Measurements from ENCODE around the gene ADAMTS1. TPM values are rescaled to one million over a fixed set of nuclear protein-coding genes. Genes with fewer than 3 reads are reported as not detected.
A peak's percentile ranks its signal among the peaks of the same experiment; 100 is the strongest.

The ADAMTS1 gene
- total and polyA plus RNA-seq, 2 experiments from 2014 or later, result 166 to 211 TPM

DNA sequence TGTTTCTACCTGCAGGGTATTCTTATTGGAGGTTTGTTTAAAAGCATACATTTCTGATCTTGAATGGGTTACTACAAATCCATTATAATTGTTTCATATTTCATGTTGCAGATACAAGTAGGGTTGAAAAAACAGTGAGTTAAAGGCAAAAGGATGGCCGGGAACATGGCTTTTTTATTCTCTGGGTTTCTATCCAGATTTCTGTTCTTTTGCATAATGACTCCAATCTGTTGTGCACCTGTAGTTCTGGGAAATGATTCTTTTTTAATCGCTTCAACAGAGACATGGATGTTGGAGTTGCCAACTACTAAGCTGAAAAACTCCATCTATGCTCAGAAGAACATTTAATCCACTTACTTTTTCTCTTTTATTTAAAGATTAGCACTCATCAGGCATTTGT, 2.7 kb upstream of the ADAMTS1 start:
- no peak for TF ChIP-seq EZH2 (IDR thresholded peaks at IDR 0.05; ENCODE audit: insufficient read depth, poor library complexity, severe bottlenecking)
- TF ChIP-seq EZH2phosphoT487 (IDR thresholded peaks at IDR 0.05; ENCODE audit: insufficient read depth, low read depth), result no peak
- H3K79me2 ChIP-seq (ENCODE audit: insufficient read depth), result peaks cover 19% of the 10 kb centered on the region
- H3K4me2 ChIP-seq (ENCODE audit: unreplicated experiment), result no peak overlapping the region
- H3F3A ChIP-seq (ENCODE audit: insufficient read depth), result peaks cover 35% of the 10 kb centered on the region
- no peak overlapping the region for H3K9ac ChIP-seq
- in situ Hi-C loops (cut with MboI), result loop anchor here (10.0 kb wide), 1 partner anchor 857 kb away; no protein-coding TSS in a partner anchor
- no peaks in the 10 kb centered on the region for H3K27me3 ChIP-seq (replicated peaks; ENCODE audit: insufficient read depth)
- no peak overlapping the region for H3K4me3 ChIP-seq
- H2AFZ ChIP-seq, result no peak overlapping the region
- DNase-seq, result no peak
- H3K27ac ChIP-seq, result no peak overlapping the region
- 52 to 69% methylated on average over 2 of the region's 2 CpGs for WGBS, 2 experiments (ENCODE audit: low coverage in 1 of 2, low lambda C conversion rate in 2 of 2, missing lambda C conversion rate in 2 of 2)
- H3K9me3 ChIP-seq (ENCODE audit: low read depth), result no peaks in the 10 kb centered on the region
- no peaks in the 10 kb centered on the region for H3K36me3 ChIP-seq (ENCODE audit: low read depth)
- H3K9me2 ChIP-seq (ENCODE audit: insufficient read depth), result no peaks in the 10 kb centered on the region
- peaks cover 7% of the 10 kb centered on the region for H3K4me1 ChIP-seq (ENCODE audit: insufficient read depth)
- H4K20me1 ChIP-seq (ENCODE audit: insufficient read depth), result no peaks in the 10 kb centered on the region

DNA sequence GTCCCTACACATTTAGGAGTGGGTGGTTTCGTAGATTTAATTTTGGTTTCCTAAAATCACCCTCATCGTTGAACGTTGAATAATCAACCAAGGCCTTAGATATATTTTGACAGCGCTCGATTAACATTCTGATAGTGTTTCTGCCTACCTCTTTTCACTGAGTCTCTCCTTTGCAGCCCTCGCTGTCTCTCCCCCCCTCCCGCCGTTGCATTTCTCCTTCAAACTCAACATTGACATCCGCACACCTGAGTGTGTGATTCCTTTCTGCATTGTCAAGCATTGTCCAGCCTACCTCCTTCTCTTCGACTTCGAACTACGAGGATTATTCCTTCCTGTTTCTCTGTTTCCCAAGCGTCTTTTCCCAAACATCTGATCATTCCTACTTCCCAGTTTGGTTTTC, 1.8 kb upstream of the ADAMTS1 start:
- peak overlapping the region; percentile 95 for H3K4me2 ChIP-seq (ENCODE audit: unreplicated experiment)
- 13 to 14% methylated on average over 13 of the region's 13 CpGs for WGBS, 2 experiments (ENCODE audit: low coverage in 1 of 2, low lambda C conversion rate in 2 of 2, missing lambda C conversion rate in 2 of 2)
- peak overlapping the region; percentile 88 for H3K9ac ChIP-seq
- H3K4me1 ChIP-seq (ENCODE audit: insufficient read depth), result peaks cover 9% of the 10 kb centered on the region
- H2AFZ ChIP-seq, result peak overlapping the region; percentile 94
- H3K9me2 ChIP-seq (ENCODE audit: insufficient read depth), result no peaks in the 10 kb centered on the region
- H3K27me3 ChIP-seq (replicated peaks; ENCODE audit: insufficient read depth), result no peaks in the 10 kb centered on the region
- peak overlapping the region; percentile 93 for H3K4me3 ChIP-seq
- peaks cover 27% of the 10 kb centered on the region for H3K79me2 ChIP-seq (ENCODE audit: insufficient read depth)
- peaks cover 43% of the 10 kb centered on the region for H3F3A ChIP-seq (ENCODE audit: insufficient read depth)
- peaks cover 7% of the 10 kb centered on the region; the same call in 1 of the 2 replicates for H4K20me1 ChIP-seq (ENCODE audit: insufficient read depth)
- no peak for DNase-seq
- peak overlapping the region; percentile 84 for H3K27ac ChIP-seq
- in situ Hi-C loops (cut with MboI), result loop anchor here (10.0 kb wide), 1 partner anchor 858 kb away; no protein-coding TSS in a partner anchor
- H3K36me3 ChIP-seq (ENCODE audit: low read depth), result peaks cover 7% of the 10 kb centered on the region
- no peaks in the 10 kb centered on the region for H3K9me3 ChIP-seq (ENCODE audit: low read depth)
- TF ChIP-seq EZH2 (IDR thresholded peaks at IDR 0.05; ENCODE audit: insufficient read depth, poor library complexity, severe bottlenecking) (no peak), EZH2phosphoT487 (IDR thresholded peaks at IDR 0.05; ENCODE audit: insufficient read depth, low read depth) (no peak)

DNA sequence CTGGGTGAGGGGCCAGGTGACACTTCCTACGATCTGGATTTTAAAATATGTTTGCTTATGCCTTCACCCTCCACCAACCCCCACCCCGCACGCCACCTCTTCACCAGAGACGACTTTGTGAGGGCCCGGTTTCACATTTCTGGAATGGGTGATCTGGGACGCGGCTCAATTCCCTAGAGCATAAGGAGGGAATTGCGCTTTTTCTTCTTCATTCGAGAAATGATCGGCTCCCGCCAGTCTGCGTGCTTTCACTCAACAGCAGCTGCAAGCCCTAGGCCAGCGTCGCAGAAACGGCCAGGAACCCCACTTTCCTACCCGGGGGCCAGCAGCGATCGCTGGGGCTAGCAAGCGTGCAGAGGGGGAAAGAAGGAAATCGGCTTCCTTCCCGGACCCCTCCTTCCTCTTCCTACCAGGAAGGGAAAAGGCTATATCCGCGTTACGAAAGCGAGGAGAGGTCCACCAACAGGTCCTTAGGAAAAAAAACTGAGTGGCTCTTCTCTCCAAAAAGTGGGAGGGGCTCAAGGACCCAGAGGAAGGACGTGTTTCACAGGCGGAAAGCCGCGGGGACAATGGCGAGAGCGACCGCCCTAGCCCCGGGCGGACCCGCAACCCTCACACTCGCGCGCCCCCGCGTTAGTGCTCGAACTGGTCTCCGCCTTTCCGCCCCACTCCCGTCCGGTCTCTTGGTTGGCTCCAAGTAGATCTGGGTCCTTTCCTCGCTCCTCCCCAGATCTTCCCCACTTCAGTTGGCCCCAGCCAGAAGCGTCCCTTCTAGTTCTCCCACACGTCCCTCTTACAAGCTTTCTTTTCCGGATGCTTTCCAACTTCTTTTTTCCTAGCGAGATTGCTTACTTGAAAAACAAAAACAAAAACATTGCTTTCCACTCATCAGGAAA, 1.1 kb upstream of the ADAMTS1 start:
- H3K4me1 ChIP-seq (ENCODE audit: insufficient read depth), result peaks cover 16% of the 10 kb centered on the region
- no peaks in the 10 kb centered on the region for H3K9me3 ChIP-seq (ENCODE audit: low read depth)
- peaks cover 35% of the 10 kb centered on the region for H3K79me2 ChIP-seq (ENCODE audit: insufficient read depth)
- TF ChIP-seq EZH2phosphoT487 (IDR thresholded peaks at IDR 0.05; ENCODE audit: insufficient read depth, low read depth) (no peak), EZH2 (IDR thresholded peaks at IDR 0.05; ENCODE audit: insufficient read depth, poor library complexity, severe bottlenecking) (no peak)
- DNase-seq, result peak; percentile 86
- no peaks in the 10 kb centered on the region for H3K27me3 ChIP-seq (replicated peaks; ENCODE audit: insufficient read depth)
- in situ Hi-C loops (cut with MboI), result loop anchor here (10.0 kb wide), 1 partner anchor 859 kb away; no protein-coding TSS in a partner anchor
- 1% methylated on average over 50 of the region's 50 CpGs for WGBS, 2 experiments (ENCODE audit: low coverage in 1 of 2, low lambda C conversion rate in 2 of 2, missing lambda C conversion rate in 2 of 2)
- H2AFZ ChIP-seq, result peak overlapping the region; percentile 94
- H3K4me3 ChIP-seq, result peak overlapping the region; percentile 93
- peaks cover 50% of the 10 kb centered on the region for H3F3A ChIP-seq (ENCODE audit: insufficient read depth)
- peaks cover 7% of the 10 kb centered on the region; the same call in 1 of the 2 replicates for H4K20me1 ChIP-seq (ENCODE audit: insufficient read depth)
- H3K27ac ChIP-seq, result peak overlapping the region; percentile 84
- H3K9me2 ChIP-seq (ENCODE audit: insufficient read depth), result no peaks in the 10 kb centered on the region
- peaks cover 14% of the 10 kb centered on the region for H3K36me3 ChIP-seq (ENCODE audit: low read depth)
- H3K9ac ChIP-seq, result peak overlapping the region; percentile 88
- H3K4me2 ChIP-seq (ENCODE audit: unreplicated experiment), result peak overlapping the region; percentile 95

DNA sequence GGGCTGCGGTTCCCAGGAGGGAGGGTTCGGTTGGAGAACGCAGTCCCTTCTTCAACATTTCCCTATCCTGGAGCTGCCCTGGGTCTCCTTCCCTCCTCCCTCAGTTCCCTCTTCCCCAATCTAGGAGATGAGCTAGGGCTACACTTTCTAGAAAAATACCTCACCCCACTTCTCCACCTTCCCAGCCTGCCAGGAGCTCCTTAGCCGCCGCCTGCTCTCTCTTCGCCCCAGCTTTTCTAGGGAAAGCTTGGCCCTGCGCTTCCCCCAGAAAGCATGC, 488 bp upstream of the ADAMTS1 start:
- Histone ChIP-seq H3K4me1 (ENCODE audit: insufficient read depth) (peaks cover 19% of the 10 kb centered on the region), H3K9me3 (ENCODE audit: low read depth) (no peaks in the 10 kb centered on the region), H2AFZ (peak overlapping the region; percentile 94), H3K79me2 (ENCODE audit: insufficient read depth) (peaks cover 39% of the 10 kb centered on the region), H3K27me3 (replicated peaks; ENCODE audit: insufficient read depth) (no peaks in the 10 kb centered on the region), H3K27ac (peak overlapping the region; percentile 84), H3K4me2 (ENCODE audit: unreplicated experiment) (peak overlapping the region; percentile 95), H3K9ac (peak overlapping the region; percentile 88), H3K36me3 (ENCODE audit: low read depth) (peaks cover 20% of the 10 kb centered on the region), H3K4me3 (peak overlapping the region; percentile 93), H3F3A (ENCODE audit: insufficient read depth) (peaks cover 54% of the 10 kb centered on the region), H3K9me2 (ENCODE audit: insufficient read depth) (no peaks in the 10 kb centered on the region), H4K20me1 (ENCODE audit: insufficient read depth) (peaks cover 7% of the 10 kb centered on the region; the same call in 1 of the 2 replicates)
- WGBS, 2 experiments (ENCODE audit: low coverage in 1 of 2, low lambda C conversion rate in 2 of 2, missing lambda C conversion rate in 2 of 2), result 0 to 1% methylated on average over 7 of the region's 7 CpGs
- no peak for DNase-seq
- in situ Hi-C loops (cut with MboI), result loop anchor here (10.0 kb wide), 1 partner anchor 859 kb away; no protein-coding TSS in a partner anchor
- TF ChIP-seq EZH2phosphoT487 (IDR thresholded peaks at IDR 0.05; ENCODE audit: insufficient read depth, low read depth), result no peak
- no peak for TF ChIP-seq EZH2 (IDR thresholded peaks at IDR 0.05; ENCODE audit: insufficient read depth, poor library complexity, severe bottlenecking)
